OCI-M1 (cell line): ENCODE results near the gene PTPN9.
A peak's percentile ranks its signal among the peaks of the same experiment; 100 is the strongest.
"Not testable (repeated sequence)": the region's sequence is repeated elsewhere in the genome, so short reads cannot be mapped to it uniquely, and the experiment has no call there.

Experiments
- DNase-seq: peaks from one replicate; lab custom pipeline; 2025; lab: John Stamatoyannopoulos, UW

The PTPN9 gene

GRCh38 chr15:75582943-75583342 lies 3.8 kb upstream of the PTPN9 start:
- not testable (repeated sequence) for DNase-seq

- DNase-seq = no peak
These were observed 755 bp downstream of the PTPN9 start for GRCh38 chr15:75578173-75578947.

GRCh38 chr15:75577401-75578172 lies 1.5 kb downstream of the PTPN9 start:
- DNase-seq = peak; percentile 48

GRCh38 chr15:75573648-75574384 lies 5.3 kb downstream of the PTPN9 start:
- DNase-seq = no peak

- no peak for DNase-seq
These were observed 8.8 kb downstream of the PTPN9 start for GRCh38 chr15:75570126-75570845.

GRCh38 chr15:75565062-75565970 lies 13.8 kb downstream of the PTPN9 start:
- DNase-seq = peak; percentile 45

- no peak for DNase-seq
These were observed 17.2 kb downstream of the PTPN9 start for GRCh38 chr15:75561888-75562287.

- DNase-seq = not testable (repeated sequence)
These were observed 19.8 kb downstream of the PTPN9 start for GRCh38 chr15:75559360-75559759.

- not testable (repeated sequence) for DNase-seq
These were observed 20.2 kb downstream of the PTPN9 start for GRCh38 chr15:75558955-75559354.

- DNase-seq = no peak
These were observed 24.4 kb downstream of the PTPN9 start for GRCh38 chr15:75554717-75555116.

- no peak for DNase-seq
These were observed 25.5 kb downstream of the PTPN9 start for GRCh38 chr15:75553659-75554058.

GRCh38 chr15:75551091-75551490 lies 28.0 kb downstream of the PTPN9 start:
- DNase-seq = no peak

- peak; percentile 84 for DNase-seq
These were observed 34.1 kb downstream of the PTPN9 start for GRCh38 chr15:75545064-75545463.

GRCh38 chr15:75544359-75544758 lies 34.8 kb downstream of the PTPN9 start:
- DNase-seq = no peak

- DNase-seq = not testable (repeated sequence)
These were observed 36.1 kb downstream of the PTPN9 start for GRCh38 chr15:75542949-75543545.

GRCh38 chr15:75542386-75542797 lies 36.7 kb downstream of the PTPN9 start:
- peak; percentile 44 for DNase-seq

GRCh38 chr15:75538376-75538775 lies 40.7 kb downstream of the PTPN9 start:
- DNase-seq = no peak

GRCh38 chr15:75533945-75534344 lies 45.2 kb downstream of the PTPN9 start:
- DNase-seq = no peak

- DNase-seq = peak; percentile 66
These were observed 46.5 kb downstream of the PTPN9 start for GRCh38 chr15:75532413-75533250.
